Upper lobe of left lung (tissue), 4 donors: Measurements from ENCODE around the gene SPAST.

ENCODE experiments used
- CTCF ChIP-seq, 6 experiments: fragments of 450-650 bp in 4 of 6; fragments of 200-600 bp in 2 of 6; sonication (generic) in 2 of 6; IDR thresholded peaks; one replicate each; pipeline ENCODE4 v1.5.1; 2016 to 2019; ENCODE audit warnings: antibody characterized with exemption in 6 of 6
- EP300 ChIP-seq, 4 donors: sonication (generic); formaldehyde crosslinking; IDR thresholded peaks; one replicate each; pipeline ENCODE4 v1.5.1; 2017; ENCODE audit warnings: antibody characterized with exemption in 4 of 4, control low read depth in 2 of 4
- POLR2A ChIP-seq, 4 donors: fragments of 450-650 bp; IDR thresholded peaks; one replicate each; pipeline ENCODE4 v1.5.1; 2016 to 2017; ENCODE audit warnings: antibody characterized with exemption in 4 of 4, mild to moderate bottlenecking in 2 of 4

- TF ChIP-seq EP300 (IDR thresholded peaks at IDR 0.05) (no peak), CTCF (IDR thresholded peaks at IDR 0.05) (no peak), POLR2A (IDR thresholded peaks at IDR 0.05) (no peak)
Observed at GRCh38 chr2:32200814-32201213, 137.5 kb downstream of the SPAST start.
